ENCODE measurements around the gene MID1.

Gene MID1

GRCh38 chrX:10576777-10577447 lies 43.5 kb downstream of the MID1 start:
- DNase-seq = no peak

- no peak for DNase-seq
Measured at GRCh38 chrX:10576186-10576585, 44.2 kb downstream of the MID1 start.

DNA sequence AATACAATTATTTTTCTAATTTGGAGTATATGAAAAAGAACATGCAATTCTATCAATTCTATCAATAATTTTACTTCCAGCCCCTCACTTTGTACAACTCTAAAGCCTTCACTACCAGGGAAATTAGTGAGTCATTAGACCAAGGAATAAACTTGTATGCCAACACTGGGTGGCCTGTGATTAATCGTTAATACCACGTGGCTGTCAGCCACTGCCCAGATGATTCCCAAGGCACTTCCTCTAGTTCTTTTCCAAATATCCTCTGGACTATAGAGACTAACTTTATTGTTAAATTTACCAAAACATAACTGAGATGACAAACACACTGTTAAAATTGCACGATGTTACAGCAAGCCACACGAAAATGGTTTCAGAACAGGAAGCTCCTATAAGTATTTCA lies 45.7 kb downstream of the MID1 start:
- no peak for DNase-seq

DNA sequence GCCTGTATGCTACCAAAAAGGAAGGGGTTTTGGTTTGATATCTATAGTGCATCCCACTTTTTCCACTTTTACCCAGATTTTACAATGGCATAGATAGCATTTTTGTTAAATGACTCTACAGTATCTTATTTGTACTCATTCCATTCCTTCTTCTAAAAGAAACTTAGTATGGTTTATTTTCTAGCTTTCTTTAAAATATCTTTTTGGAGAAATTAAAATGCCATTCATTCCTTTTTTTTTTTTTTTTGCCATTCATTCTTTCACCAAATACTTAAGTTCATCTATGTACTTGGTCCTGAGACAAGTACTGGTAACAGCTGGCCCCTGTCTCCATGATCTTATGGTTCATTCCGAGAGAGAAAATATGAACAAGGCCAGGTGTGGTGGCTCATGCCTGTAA lies 49.1 kb downstream of the MID1 start:
- no peak for DNase-seq

DNA sequence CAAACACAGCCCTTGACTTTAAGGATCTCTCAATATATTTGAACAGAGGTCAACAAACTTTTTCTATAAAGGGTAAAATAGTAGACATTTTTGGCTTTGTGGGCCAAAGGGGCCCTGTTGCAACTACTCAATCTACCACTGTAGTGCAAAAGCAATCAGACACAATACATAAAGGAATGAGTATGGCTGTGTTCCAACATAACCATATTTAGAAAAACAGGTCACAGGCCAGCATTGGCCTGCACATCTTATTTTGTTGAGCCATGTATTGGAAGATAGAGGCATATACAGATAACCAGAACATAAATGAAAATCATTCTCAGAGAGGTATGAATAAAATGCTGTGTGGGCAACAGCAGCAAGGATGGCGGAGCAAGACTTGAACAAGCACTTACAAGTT lies 49.8 kb downstream of the MID1 start:
- no peak for DNase-seq

GRCh38 chrX:10569946-10570345 lies 50.4 kb downstream of the MID1 start:
- DNase-seq = no peak

DNA sequence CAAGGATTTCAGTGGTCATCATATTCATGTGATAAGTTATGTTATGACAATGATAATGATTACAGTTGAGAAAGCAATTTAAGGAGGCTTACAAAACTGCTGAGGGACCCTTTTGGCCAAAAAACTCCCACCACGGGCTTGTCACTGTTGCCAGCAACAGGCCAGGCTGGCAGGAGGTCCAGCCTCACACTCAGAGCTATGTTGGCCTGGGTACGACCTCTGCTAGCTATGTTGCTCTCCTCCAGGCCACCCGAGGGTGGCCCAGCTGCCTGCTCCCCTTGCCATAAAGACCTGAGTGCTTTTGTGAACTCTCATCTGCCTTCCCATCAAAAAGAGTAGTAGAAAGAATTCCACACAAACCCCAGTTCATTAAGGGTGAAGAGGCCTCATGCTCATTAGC lies 52.0 kb downstream of the MID1 start:
- no peak for DNase-seq

GRCh38 chrX:10567136-10567535 lies 53.2 kb downstream of the MID1 start:
- DNase-seq = no peak

GRCh38 chrX:10566716-10567097 lies 53.7 kb downstream of the MID1 start:
- no peak for DNase-seq

DNA sequence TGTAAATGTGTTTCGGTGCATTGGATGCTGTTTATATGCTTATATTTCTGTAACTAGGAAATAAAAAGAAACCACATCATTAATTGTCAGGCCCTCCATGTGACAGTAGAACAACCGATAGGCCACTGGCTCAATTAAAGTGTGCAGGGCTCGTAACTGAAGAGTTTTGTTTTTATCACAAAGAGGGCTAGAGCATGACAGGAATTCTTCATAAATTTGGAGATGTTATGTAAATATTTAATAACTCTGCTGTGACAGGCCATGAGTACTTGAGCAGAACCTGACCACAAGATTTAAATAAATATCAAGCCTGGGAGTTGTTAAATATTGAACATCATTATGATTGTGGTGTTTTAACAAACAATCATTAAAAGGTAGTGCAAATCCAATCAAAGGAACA lies 55.9 kb downstream of the MID1 start:
- no peak for DNase-seq

DNA sequence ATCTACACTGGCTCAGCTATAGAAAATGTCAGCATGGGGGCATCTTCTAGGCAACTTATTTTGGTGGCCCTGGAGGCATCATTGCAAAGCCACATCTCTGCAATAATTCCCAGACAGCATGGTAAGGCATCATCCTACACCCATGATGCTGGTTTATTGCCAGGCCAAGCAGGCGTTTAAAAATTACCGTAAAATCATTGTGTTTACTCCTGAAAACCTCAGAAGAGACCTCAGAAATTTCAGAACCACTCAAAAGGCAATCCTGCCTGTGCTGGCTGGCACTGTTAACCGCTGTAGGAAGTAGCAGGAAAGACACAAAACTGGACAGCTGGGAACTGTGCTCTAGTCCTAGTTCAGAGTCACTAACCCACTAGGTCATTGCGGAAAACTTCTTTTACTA lies 63.2 kb downstream of the MID1 start:
- DNase-seq = no peak

DNA sequence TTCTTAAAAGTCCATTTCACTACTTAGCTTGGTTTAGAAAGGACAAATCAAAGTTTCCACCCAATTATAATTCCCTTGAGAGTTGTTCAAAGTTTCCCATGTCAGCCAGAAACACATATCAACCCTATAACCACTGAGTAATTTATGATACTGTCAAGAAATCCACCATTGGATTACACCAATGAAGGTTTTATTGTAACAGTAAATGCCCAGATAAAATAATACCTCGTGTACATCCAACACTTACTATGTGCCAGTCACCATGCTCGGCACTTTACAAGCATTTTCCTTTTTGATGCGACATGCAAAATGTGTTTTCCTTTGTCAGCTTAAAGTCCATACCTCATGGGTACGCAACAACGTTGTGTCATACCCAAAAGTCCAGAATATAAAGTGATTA lies 64.0 kb downstream of the MID1 start:
- DNase-seq = no peak

GRCh38 chrX:10555846-10556245 lies 64.5 kb downstream of the MID1 start:
- no peak for DNase-seq

GRCh38 chrX:10554612-10555270 lies 65.6 kb downstream of the MID1 start:
- DNase-seq = no peak

DNA sequence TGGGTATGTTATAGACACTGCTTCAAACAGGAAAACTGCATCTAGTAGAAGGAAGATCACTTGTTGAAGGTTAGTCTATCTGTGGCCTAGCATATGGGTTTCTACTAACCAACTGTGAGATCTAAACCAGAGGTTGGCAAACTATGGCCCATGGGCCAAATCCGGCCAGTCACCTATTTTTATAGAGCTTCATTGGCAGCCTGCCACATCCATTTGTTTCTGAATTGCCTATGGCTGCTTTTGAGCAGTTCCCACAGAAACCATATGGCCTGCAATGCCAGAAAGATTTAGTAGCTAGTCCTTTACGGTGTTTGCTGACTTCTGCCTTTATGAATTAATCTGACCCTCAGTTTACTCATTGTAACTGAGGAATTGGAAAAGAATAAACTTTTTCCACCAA lies 71.1 kb downstream of the MID1 start:
- no peak for DNase-seq

- no peak for DNase-seq
Measured at GRCh38 chrX:10548688-10549087, 71.7 kb downstream of the MID1 start.

GRCh38 chrX:10545882-10546281 lies 74.5 kb downstream of the MID1 start:
- DNase-seq = no peak

DNA sequence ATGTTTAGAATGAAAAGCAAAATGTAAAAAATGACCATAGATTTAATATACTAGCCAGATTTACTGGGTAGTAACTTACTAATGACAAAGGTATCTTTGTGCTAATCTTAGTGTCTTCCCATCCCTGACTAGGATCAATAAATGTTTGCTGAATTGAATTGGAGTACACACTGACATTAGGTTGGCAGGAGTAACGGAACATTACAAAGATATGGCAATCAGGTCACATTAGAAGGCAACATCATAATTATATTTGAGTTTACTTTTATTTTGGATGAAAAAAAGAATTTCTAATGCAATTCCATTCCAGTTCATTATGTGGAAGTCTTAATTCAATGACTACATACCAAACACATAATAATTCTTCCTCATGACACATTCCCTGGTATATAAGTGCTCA lies 77.8 kb downstream of the MID1 start:
- DNase-seq = no peak

- no peak for DNase-seq
Measured at GRCh38 chrX:10538831-10539230, 81.6 kb downstream of the MID1 start.

DNA sequence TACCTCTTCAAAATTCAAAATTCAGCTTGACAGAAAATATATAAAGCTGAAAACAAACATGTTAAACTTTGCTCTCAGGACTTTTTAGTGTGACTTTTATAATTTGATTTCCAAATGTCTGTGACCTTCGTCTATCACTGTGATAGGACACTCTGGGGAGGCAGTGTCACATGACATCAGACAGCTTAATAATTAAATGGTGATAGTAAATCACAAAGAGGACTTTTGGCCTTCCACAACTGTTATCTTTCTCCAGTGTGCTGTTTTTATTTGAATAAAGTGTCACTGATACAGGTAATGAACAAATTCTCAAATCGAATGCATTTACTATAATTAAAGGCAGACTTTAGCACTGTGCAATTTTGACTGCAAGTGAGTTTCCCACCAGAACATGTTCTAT lies 83.1 kb downstream of the MID1 start:
- DNase-seq = no peak

DNA sequence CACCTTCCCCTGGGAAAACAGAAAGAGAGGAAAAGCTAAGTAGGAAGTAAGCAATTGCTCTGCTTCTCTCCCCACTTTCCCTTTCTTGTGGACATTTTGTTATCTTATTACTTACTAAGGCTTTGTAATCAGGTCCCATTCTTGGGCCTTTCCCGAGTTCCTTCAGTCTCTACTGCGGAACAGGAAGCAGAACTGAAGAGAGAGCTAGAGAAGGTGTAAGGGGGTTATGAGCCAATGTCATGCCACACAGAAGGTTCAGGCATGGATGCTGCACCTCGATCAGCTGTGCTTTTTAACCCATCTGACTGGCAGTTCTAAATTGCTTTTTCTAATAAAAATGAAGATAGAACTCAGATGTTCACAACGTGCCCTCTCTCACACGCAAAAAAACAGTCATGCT lies 83.6 kb downstream of the MID1 start:
- DNase-seq = no peak

DNA sequence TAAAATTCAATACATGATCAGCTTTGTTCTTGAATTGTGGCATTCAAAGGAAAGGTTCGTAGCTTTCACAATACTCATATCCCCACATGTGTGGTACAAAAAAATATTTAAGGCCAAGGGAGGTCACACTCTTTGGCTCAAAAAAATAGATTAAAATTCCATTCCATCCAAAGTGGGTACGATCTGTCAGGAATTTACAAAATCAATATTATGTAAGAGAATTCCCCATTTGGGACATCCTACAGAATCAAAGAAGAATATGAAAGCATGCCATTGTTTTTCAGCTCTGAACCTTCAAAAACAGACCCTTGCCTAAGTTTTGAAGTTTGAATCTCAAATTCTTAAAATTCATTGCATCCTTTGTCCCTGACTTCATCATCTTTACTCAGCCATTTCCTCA lies 85.8 kb downstream of the MID1 start:
- no peak for DNase-seq

GRCh38 chrX:10533696-10534365 lies 86.6 kb downstream of the MID1 start:
- no peak for DNase-seq

DNA sequence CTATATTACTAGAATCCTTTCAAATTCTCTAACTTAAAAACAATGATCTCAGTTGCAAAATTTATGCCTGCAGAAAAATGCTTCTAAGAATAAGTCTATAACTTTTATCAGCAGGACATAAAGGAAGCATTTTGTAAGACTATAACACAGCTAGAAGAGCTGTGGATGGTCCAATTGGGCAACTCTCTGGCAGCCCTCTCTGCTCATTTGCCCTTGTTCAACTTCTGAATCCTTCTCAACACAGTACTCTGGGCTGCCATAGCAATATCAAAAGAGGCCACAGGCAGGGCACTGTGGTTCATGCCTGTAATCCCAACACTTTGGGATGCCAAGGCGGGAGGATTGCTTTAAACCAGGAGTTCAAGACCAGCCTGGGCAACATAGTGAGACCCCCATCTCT lies 88.5 kb downstream of the MID1 start:
- no peak for DNase-seq

GRCh38 chrX:10529344-10529743 lies 91.0 kb downstream of the MID1 start:
- DNase-seq = no peak

Measured in hematopoietic multipotent progenitor cell treated with erythropoietin and hydrocortisone succinate and interleukin-3 and kit ligand, for 6 days (in vitro differentiated cells).